Esophagus muscularis mucosa (tissue), 4 donors: ENCODE data around the gene SF3B5. TPM values are rescaled to one million over a fixed set of nuclear protein-coding genes. Genes with fewer than 3 reads are reported as not detected.

ENCODE experiments used
- DNase-seq: peaks from one replicate; pipeline ENCODE4 v3.0.0-alpha.2; 2017; ENCODE audit errors: extremely low spot score
- H3K27ac ChIP-seq, 4 donors: fragments of 200-600 bp; sonication (generic); replicated peaks in 1 of 4; 1 replicate in 3 of 4; 2 replicates in 1 of 4; pipeline ENCODE4 v1.5.1; 2016 to 2019; ENCODE audit warnings: mild to moderate bottlenecking in 1 of 4
- H3K27me3 ChIP-seq, 4 donors: fragments of 200-600 bp; sonication (generic); one replicate each; pipeline versions ENCODE4 v1.5.1 to v1.6.0; 2016 to 2019
- H3K36me3 ChIP-seq, 4 donors: fragments of 200-600 bp; sonication (generic); one replicate each; pipeline ENCODE4 v1.5.1; 2016 to 2019
- H3K4me1 ChIP-seq, 4 donors: fragments of 200-600 bp; sonication (generic); one replicate each; pipeline ENCODE4 v1.5.1; 2016 to 2019
- H3K4me3 ChIP-seq, 4 donors: fragments of 200-600 bp; sonication (generic); 1 replicate in 2 of 4; 2 replicates in 2 of 4; pipeline ENCODE4 v1.5.1; 2016 to 2019; ENCODE audit warnings: mild to moderate bottlenecking in 4 of 4, moderate library complexity in 1 of 4
- H3K9me3 ChIP-seq, 4 donors: fragments of 200-600 bp; sonication (generic); 1 replicate in 3 of 4; 2 replicates in 1 of 4; pipeline ENCODE4 v1.5.1; 2016 to 2019
- EP300 ChIP-seq: sonication (generic); formaldehyde crosslinking; IDR thresholded peaks from one replicate; pipeline ENCODE4 v1.6.1; 2017; ENCODE audit warnings: antibody characterized with exemption
- POLR2A ChIP-seq: fragments of 450-650 bp; IDR thresholded peaks from one replicate; pipeline ENCODE4 v1.6.1; 2017; ENCODE audit warnings: antibody characterized with exemption, moderate library complexity, mild to moderate bottlenecking, low read depth
- POLR2AphosphoS5 ChIP-seq, 2 donors: sonication (generic); formaldehyde crosslinking; IDR thresholded peaks; one replicate each; pipeline ENCODE4 v1.6.1; 2017; ENCODE audit warnings: antibody characterized with exemption in 2 of 2
- WGBS: methylation state at CpG from one replicate; pipeline ENCODE4 v1.1.5; 2018; 5-methylcytosine and 5-hydroxymethylcytosine counted together
- intact Hi-C: fragments of 100-400 bp; cut with DNase I; formaldehyde crosslinking; loops from one replicate; pipeline ENCODE4 v1.15.1; 2023
- total RNA-seq, 4 donors: library from RNA; depleted of rRNA; stranded (reverse); fragments of >200 nt; gene quantifications; one replicate each; pipeline versions ENCODE4 v1.1.0 to v1.2.1, GENCODE V29; 2016
- TF ChIP-seq, protein P1 (sequence below), 3 experiments: fragments of 200-600 bp in 2 of 3; fragments of 450-650 bp in 1 of 3; sonication (generic) in 2 of 3; IDR thresholded peaks; one replicate each; pipeline ENCODE4 v1.5.1; 2017 to 2019; ENCODE audit warnings: antibody characterized with exemption in 3 of 3, mild to moderate bottlenecking in 2 of 3, moderate library complexity in 1 of 3

Gene SF3B5
- total RNA-seq, 4 donors from 2014 or later: 79.2 to 134 (median 99.6) TPM

- intact Hi-C loops: no loop called here
These were observed 17.5 kb downstream of the SF3B5 start for GRCh38 chr6:144077871-144078270.

GRCh38 chr6:144075875-144076274 is 19.5 kb downstream of the SF3B5 start:
- Histone ChIP-seq H3K36me3 (no peaks in the 10 kb centered on the region), H3K27ac (no peak overlapping the region), H3K27me3 (no peaks in the 10 kb centered on the region), H3K4me3 (no peak overlapping the region), H3K9me3 (no peaks in the 10 kb centered on the region), H3K4me1 (no peaks in the 10 kb centered on the region)
- intact Hi-C loops: no loop called here
- WGBS: 91% methylated on average over 1 of the region's 1 CpG
- DNase-seq: no peak
- TF ChIP-seq EP300: no peak
- TF ChIP-seq POLR2AphosphoS5 (IDR thresholded peaks at IDR 0.05): no peak
- TF ChIP-seq, protein P1, sequence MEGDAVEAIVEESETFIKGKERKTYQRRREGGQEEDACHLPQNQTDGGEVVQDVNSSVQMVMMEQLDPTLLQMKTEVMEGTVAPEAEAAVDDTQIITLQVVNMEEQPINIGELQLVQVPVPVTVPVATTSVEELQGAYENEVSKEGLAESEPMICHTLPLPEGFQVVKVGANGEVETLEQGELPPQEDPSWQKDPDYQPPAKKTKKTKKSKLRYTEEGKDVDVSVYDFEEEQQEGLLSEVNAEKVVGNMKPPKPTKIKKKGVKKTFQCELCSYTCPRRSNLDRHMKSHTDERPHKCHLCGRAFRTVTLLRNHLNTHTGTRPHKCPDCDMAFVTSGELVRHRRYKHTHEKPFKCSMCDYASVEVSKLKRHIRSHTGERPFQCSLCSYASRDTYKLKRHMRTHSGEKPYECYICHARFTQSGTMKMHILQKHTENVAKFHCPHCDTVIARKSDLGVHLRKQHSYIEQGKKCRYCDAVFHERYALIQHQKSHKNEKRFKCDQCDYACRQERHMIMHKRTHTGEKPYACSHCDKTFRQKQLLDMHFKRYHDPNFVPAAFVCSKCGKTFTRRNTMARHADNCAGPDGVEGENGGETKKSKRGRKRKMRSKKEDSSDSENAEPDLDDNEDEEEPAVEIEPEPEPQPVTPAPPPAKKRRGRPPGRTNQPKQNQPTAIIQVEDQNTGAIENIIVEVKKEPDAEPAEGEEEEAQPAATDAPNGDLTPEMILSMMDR (IDR thresholded peaks at IDR 0.05): no peak
- no peak for TF ChIP-seq POLR2A

More at GRCh38 chr6:144077871-144078270, 17.5 kb downstream of the SF3B5 start:
- WGBS: 84% methylated on average over 2 of the region's 2 CpGs
- TF ChIP-seq, protein P1 (IDR thresholded peaks at IDR 0.05): no peak
- TF ChIP-seq EP300 (no peak), POLR2A (no peak), POLR2AphosphoS5 (IDR thresholded peaks at IDR 0.05) (no peak)
- H3K9me3 ChIP-seq: no peaks in the 10 kb centered on the region
- no peak overlapping the region for H3K27ac ChIP-seq
- H3K4me3 ChIP-seq: no peak overlapping the region
- no peaks in the 10 kb centered on the region for H3K27me3 ChIP-seq
- H3K36me3 ChIP-seq: no peaks in the 10 kb centered on the region
- no peak for DNase-seq
- H3K4me1 ChIP-seq: no peaks in the 10 kb centered on the region

GRCh38 chr6:144075187-144075586 is 20.2 kb downstream of the SF3B5 start:
- intact Hi-C loops: no loop called here
- TF ChIP-seq POLR2AphosphoS5 (IDR thresholded peaks at IDR 0.05) (no peak), EP300 (no peak), POLR2A (no peak)
- TF ChIP-seq, protein P1 (IDR thresholded peaks at IDR 0.05): no peak
- WGBS: 56% methylated on average over 3 of the region's 3 CpGs

DNA sequence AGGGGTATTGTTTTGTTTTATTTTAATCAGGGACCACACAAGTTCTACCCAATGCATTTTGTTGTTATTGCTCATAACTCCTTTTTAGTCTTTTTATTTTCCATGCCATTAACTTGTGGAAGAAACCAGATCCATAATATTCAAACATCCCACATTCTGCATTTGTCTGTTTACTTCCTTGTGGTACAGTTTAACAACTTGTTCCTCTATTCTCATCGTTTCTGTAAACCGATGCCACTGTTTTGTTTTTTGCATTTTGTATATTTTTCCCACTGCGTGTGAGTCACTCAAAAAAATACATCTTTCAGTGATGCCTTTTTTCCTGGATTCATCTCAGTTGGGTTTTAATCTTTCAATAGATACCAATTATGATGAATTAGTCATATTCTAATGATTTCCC is 22.3 kb downstream of the SF3B5 start:
- H3K27ac ChIP-seq: no peak overlapping the region
- H3K4me3 ChIP-seq: no peak overlapping the region
- intact Hi-C loops: no loop called here
- 82% methylated on average over 3 of the region's 3 CpGs for WGBS
- no peak for DNase-seq
- no peaks in the 10 kb centered on the region for H3K9me3 ChIP-seq
- no peaks in the 10 kb centered on the region for H3K4me1 ChIP-seq
- peaks cover 0 to 5% (median 0%) of the 10 kb centered on the region in 4 donors for H3K27me3 ChIP-seq
- no peaks in the 10 kb centered on the region for H3K36me3 ChIP-seq
- no peak for TF ChIP-seq EP300
- TF ChIP-seq POLR2AphosphoS5 (IDR thresholded peaks at IDR 0.05): no peak
- TF ChIP-seq, protein P1 (IDR thresholded peaks at IDR 0.05): no peak
- TF ChIP-seq POLR2A: no peak

More at GRCh38 chr6:144075187-144075586, 20.2 kb downstream of the SF3B5 start:
- DNase-seq: no peak
- Histone ChIP-seq H3K27ac (no peak overlapping the region), H3K4me3 (no peak overlapping the region), H3K36me3 (no peaks in the 10 kb centered on the region), H3K9me3 (no peaks in the 10 kb centered on the region), H3K27me3 (no peaks in the 10 kb centered on the region), H3K4me1 (no peaks in the 10 kb centered on the region)

GRCh38 chr6:144069506-144069905 is 25.9 kb downstream of the SF3B5 start:
- Histone ChIP-seq H3K4me1 (peaks cover 7 to 8% (median 8%) of the 10 kb centered on the region in 4 donors), H3K9me3 (no peaks in the 10 kb centered on the region), H3K4me3 (no peak overlapping the region), H3K27me3 (peaks cover 0 to 40% (median 15%) of the 10 kb centered on the region in 4 donors), H3K36me3 (no peaks in the 10 kb centered on the region), H3K27ac (no peak overlapping the region)
- intact Hi-C loops: no loop called here
- TF ChIP-seq EP300 (no peak), POLR2AphosphoS5 (IDR thresholded peaks at IDR 0.05) (no peak), POLR2A (no peak)
- TF ChIP-seq, protein P1 (IDR thresholded peaks at IDR 0.05): no peak
- DNase-seq: no peak
- WGBS: 65% methylated on average over 3 of the region's 3 CpGs
